Measurements from ENCODE around the gene ZBTB7A. TPM values are rescaled to one million over a fixed set of nuclear protein-coding genes. Genes with fewer than 3 reads are reported as not detected.

Gene ZBTB7A
- total RNA-seq, 2 donors from 2014 or later, result 77.1 to 87.3 TPM

- Histone ChIP-seq H3K27me3 (replicated peaks; ENCODE audit: insufficient read depth) (no peaks in the 10 kb centered on the region), H3K27ac (peak overlapping the region in 1 of 2 donors; percentile 43), H3K4me3 (no peak overlapping the region), H3K36me3 (peaks cover 0 to 3% of the 10 kb centered on the region in 2 donors), H3K9me3 (no peaks in the 10 kb centered on the region), H3K4me1 (replicated peaks) (peaks cover 2% of the 10 kb centered on the region)
- WGBS, result 76% methylated on average over 31 of the region's 31 CpGs
- TF ChIP-seq POLR2AphosphoS5 (IDR thresholded peaks at IDR 0.05), result no peak
- TF ChIP-seq, protein P1, sequence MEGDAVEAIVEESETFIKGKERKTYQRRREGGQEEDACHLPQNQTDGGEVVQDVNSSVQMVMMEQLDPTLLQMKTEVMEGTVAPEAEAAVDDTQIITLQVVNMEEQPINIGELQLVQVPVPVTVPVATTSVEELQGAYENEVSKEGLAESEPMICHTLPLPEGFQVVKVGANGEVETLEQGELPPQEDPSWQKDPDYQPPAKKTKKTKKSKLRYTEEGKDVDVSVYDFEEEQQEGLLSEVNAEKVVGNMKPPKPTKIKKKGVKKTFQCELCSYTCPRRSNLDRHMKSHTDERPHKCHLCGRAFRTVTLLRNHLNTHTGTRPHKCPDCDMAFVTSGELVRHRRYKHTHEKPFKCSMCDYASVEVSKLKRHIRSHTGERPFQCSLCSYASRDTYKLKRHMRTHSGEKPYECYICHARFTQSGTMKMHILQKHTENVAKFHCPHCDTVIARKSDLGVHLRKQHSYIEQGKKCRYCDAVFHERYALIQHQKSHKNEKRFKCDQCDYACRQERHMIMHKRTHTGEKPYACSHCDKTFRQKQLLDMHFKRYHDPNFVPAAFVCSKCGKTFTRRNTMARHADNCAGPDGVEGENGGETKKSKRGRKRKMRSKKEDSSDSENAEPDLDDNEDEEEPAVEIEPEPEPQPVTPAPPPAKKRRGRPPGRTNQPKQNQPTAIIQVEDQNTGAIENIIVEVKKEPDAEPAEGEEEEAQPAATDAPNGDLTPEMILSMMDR (IDR thresholded peaks at IDR 0.05), result no peak
- no peak for TF ChIP-seq POLR2A (IDR thresholded peaks at IDR 0.05)
- intact Hi-C loops (cut with DNase I), result no loop called here
- no peak for DNase-seq (ENCODE audit: low spot score)
Observed at GRCh38 chr19:4043966-4044715, 22.6 kb downstream of the ZBTB7A start.

- DNase-seq (ENCODE audit: low spot score), result no peak
- no peaks in the 10 kb centered on the region for H3K27me3 ChIP-seq (replicated peaks; ENCODE audit: insufficient read depth)
- H3K27ac ChIP-seq, result peak overlapping the region; percentile 78 to 82
- H3K36me3 ChIP-seq, result peaks cover 0 to 3% of the 10 kb centered on the region in 2 donors
- intact Hi-C loops (cut with DNase I), result no loop called here
- H3K4me1 ChIP-seq (replicated peaks), result peaks cover 2% of the 10 kb centered on the region
- no peak for TF ChIP-seq POLR2A (IDR thresholded peaks at IDR 0.05)
- 46% methylated on average over 10 of the region's 11 CpGs for WGBS
- H3K4me3 ChIP-seq, result no peak overlapping the region
- H3K9me3 ChIP-seq, result no peaks in the 10 kb centered on the region
Observed at GRCh38 chr19:4043401-4043800, 23.3 kb downstream of the ZBTB7A start.

GRCh38 chr19:4042731-4043082 is 24.0 kb downstream of the ZBTB7A start:
- TF ChIP-seq POLR2A (IDR thresholded peaks at IDR 0.05) (no peak), POLR2AphosphoS5 (IDR thresholded peaks at IDR 0.05) (peak; percentile 62)
- TF ChIP-seq, protein P1 (IDR thresholded peaks at IDR 0.05), result no peak
- peak; percentile 75 for DNase-seq (ENCODE audit: low spot score)
- Histone ChIP-seq H3K36me3 (peaks cover 0 to 3% of the 10 kb centered on the region in 2 donors), H3K4me1 (replicated peaks) (peaks cover 2% of the 10 kb centered on the region), H3K27me3 (replicated peaks; ENCODE audit: insufficient read depth) (no peaks in the 10 kb centered on the region), H3K9me3 (no peaks in the 10 kb centered on the region), H3K27ac (peak overlapping the region; percentile 78 to 82), H3K4me3 (no peak overlapping the region)
- intact Hi-C loops (cut with DNase I), result no loop called here
- WGBS, result 25% methylated on average over 14 of the region's 14 CpGs

GRCh38 chr19:4042064-4042730 is 24.5 kb downstream of the ZBTB7A start:
- Histone ChIP-seq H3K4me1 (replicated peaks) (peaks cover 2% of the 10 kb centered on the region), H3K4me3 (no peak overlapping the region), H3K9me3 (no peaks in the 10 kb centered on the region), H3K27me3 (replicated peaks; ENCODE audit: insufficient read depth) (no peaks in the 10 kb centered on the region), H3K36me3 (peaks cover 0 to 3% of the 10 kb centered on the region in 2 donors), H3K27ac (peak overlapping the region; percentile 78 to 82)
- 83% methylated on average over 13 of the region's 14 CpGs for WGBS
- intact Hi-C loops (cut with DNase I), result no loop called here
- TF ChIP-seq, protein P1 (IDR thresholded peaks at IDR 0.05), result no peak
- TF ChIP-seq POLR2A (IDR thresholded peaks at IDR 0.05) (no peak), POLR2AphosphoS5 (IDR thresholded peaks at IDR 0.05) (no peak)
- no peak for DNase-seq (ENCODE audit: low spot score)

- TF ChIP-seq, protein P1 (IDR thresholded peaks at IDR 0.05), result no peak
- TF ChIP-seq POLR2A (IDR thresholded peaks at IDR 0.05) (no peak), POLR2AphosphoS5 (IDR thresholded peaks at IDR 0.05) (no peak)
- Histone ChIP-seq H3K27ac (peak overlapping the region in 1 of 2 donors; percentile 63), H3K9me3 (no peaks in the 10 kb centered on the region), H3K27me3 (replicated peaks; ENCODE audit: insufficient read depth) (no peaks in the 10 kb centered on the region), H3K36me3 (no peaks in the 10 kb centered on the region), H3K4me1 (replicated peaks) (peaks cover 2% of the 10 kb centered on the region), H3K4me3 (no peak overlapping the region)
- intact Hi-C loops (cut with DNase I), result no loop called here
- DNase-seq (ENCODE audit: low spot score), result no peak
- WGBS, result 80% methylated on average over 40 of the region's 40 CpGs
Observed at GRCh38 chr19:4038661-4039423, 27.9 kb downstream of the ZBTB7A start.
